SK-N-SH treated with all-trans-retinoic acid at 6 μM for 48 hours (cell line): ENCODE measurements around the gene LCP1.

ENCODE experiments used
- ARNTL ChIP-seq: fragments of 450-650 bp; formaldehyde crosslinking; IDR thresholded peaks from 2 replicates; pipeline ENCODE4 v1.5.0; 2020; ENCODE audit warnings: low read depth, mild to moderate bottlenecking, moderate library complexity, borderline replicate concordance
- GLIS3 ChIP-seq: fragments of 250-450 bp; sonication (Bioruptor Pico); IDR thresholded peaks from 2 replicates; pipeline ENCODE4 v1.5.0; 2020; ENCODE audit warnings: mild to moderate bottlenecking, moderate library complexity
- POU6F1 ChIP-seq: fragments of 250-450 bp; sonication (Bioruptor Pico); IDR thresholded peaks from 2 replicates; pipeline ENCODE4 v1.8.0; 2021; ENCODE audit warnings: low read depth, mild to moderate bottlenecking, moderate library complexity, borderline replicate concordance
- SNAI2 ChIP-seq: fragments of 250-450 bp; sonication (Bioruptor Pico); IDR thresholded peaks from 2 replicates; pipeline ENCODE4 v1.5.0; 2020; ENCODE audit warnings: mild to moderate bottlenecking, moderate library complexity
- ZFP3 ChIP-seq: fragments of 250-450 bp; sonication (Bioruptor Pico); IDR thresholded peaks from 2 replicates; pipeline ENCODE4 v1.5.0; 2020; ENCODE audit warnings: mild to moderate bottlenecking, moderate library complexity
- ZFP30 ChIP-seq: fragments of 450-650 bp; formaldehyde crosslinking; IDR thresholded peaks from 2 replicates; pipeline ENCODE4 v1.5.0; 2022; ENCODE audit warnings: mild to moderate bottlenecking, moderate library complexity
- ZNF565 ChIP-seq: fragments of 450-650 bp; formaldehyde crosslinking; conservative IDR thresholded peaks from 2 replicates; pipeline ENCODE4 v1.5.0; 2020; ENCODE audit warnings: low read depth, mild to moderate bottlenecking, moderate library complexity
- ZNF8 ChIP-seq: fragments of 450-650 bp; formaldehyde crosslinking; IDR thresholded peaks from 2 replicates; pipeline ENCODE4 v1.5.0; 2020; ENCODE audit warnings: mild to moderate bottlenecking, moderate library complexity

GRCh38 chr13:46211116-46211482 is 29.1 kb upstream of the LCP1 start:
- no peak for TF ChIP-seq GLIS3 (CRISPR knock-in tag)
- no peak for TF ChIP-seq ZNF8 (CRISPR knock-in tag)
- no peak for TF ChIP-seq ZFP30 (CRISPR knock-in tag)
- no peak for TF ChIP-seq ZFP3
- no peak for TF ChIP-seq ZNF565 (CRISPR knock-in tag)
- no peak for TF ChIP-seq SNAI2 (CRISPR knock-in tag)
- no peak for TF ChIP-seq ARNTL
- no peak for TF ChIP-seq POU6F1 (CRISPR knock-in tag)
